WTC11 (cell line): ENCODE results near the gene C12orf75. TPM values are rescaled to one million over a fixed set of nuclear protein-coding genes. Genes with fewer than 3 reads are reported as not detected.

Experiments used
- ATAC-seq: fragments of 200-7000 bp; cut with Tn5 transposase; 2 replicates; pipeline ENCODE4 v1.10.0; 2021; ENCODE audit warnings: mild to moderate bottlenecking, moderate library complexity
- CTCF ChIA-PET: fragments of 300-600 bp; sonication (Branson Sonifier 250); formaldehyde crosslinking; loops from one replicate; lab custom pipeline; 2021; ENCODE audit warnings: antibody characterized with exemption; lab: Charles Lee
- POLR2A ChIA-PET: fragments of 350-600 bp; sonication (Branson Sonifier 250); formaldehyde crosslinking; loops from one replicate; lab custom pipeline; 2021; ENCODE audit warnings: antibody characterized with exemption; lab: Charles Lee
- DNase-seq: peaks from one replicate; pipeline ENCODE4 v3.0.0; 2021; ENCODE audit warnings: low spot score
- H3K27ac Mint-ChIP-seq: 2 replicates; pipeline ENCODE4 v1.8.0; 2021; ENCODE audit warnings: mixed read lengths
- H3K27me3 Mint-ChIP-seq: 2 replicates; pipeline ENCODE4 v1.8.0; 2021; ENCODE audit warnings: low read depth, mild to moderate bottlenecking, moderate library complexity, mixed read lengths
- H3K36me3 Mint-ChIP-seq: 2 replicates; pipeline ENCODE4 v1.8.0; 2021; ENCODE audit warnings: mixed read lengths
- H3K4me1 Mint-ChIP-seq: 2 replicates; pipeline ENCODE4 v1.8.0; 2022; ENCODE audit warnings: mixed read lengths
- H3K4me3 Mint-ChIP-seq: 2 replicates; pipeline ENCODE4 v1.8.0; 2021; ENCODE audit warnings: mild to moderate bottlenecking, moderate library complexity, mixed read lengths
- H3K9me3 Mint-ChIP-seq: 2 replicates; pipeline ENCODE4 v1.8.0; 2021; ENCODE audit warnings: mixed read lengths
- FOXJ3 ChIP-seq: sonication (generic); formaldehyde crosslinking; IDR thresholded peaks from 2 replicates; pipeline ENCODE4 v1.9.0; 2021; ENCODE audit warnings: missing genetic modification reagents, mild to moderate bottlenecking, borderline replicate concordance
- GRHL2 ChIP-seq: fragments of 250-450 bp; sonication (Bioruptor Pico); IDR thresholded peaks from 2 replicates; pipeline ENCODE4 v1.8.0; 2022; ENCODE audit warnings: mild to moderate bottlenecking, moderate library complexity; ENCODE audit not compliant: insufficient replicate concordance, severe bottlenecking
- GTF2I ChIP-seq: fragments of 250-450 bp; sonication (Bioruptor Pico); conservative IDR thresholded peaks from 2 replicates; pipeline ENCODE4 v1.4.0; 2021; ENCODE audit warnings: mild to moderate bottlenecking
- IRF2 ChIP-seq: sonication (generic); formaldehyde crosslinking; IDR thresholded peaks from 2 replicates; pipeline ENCODE4 v1.8.0; 2022; ENCODE audit warnings: low read depth, missing genetic modification reagents, borderline replicate concordance
- JAZF1 ChIP-seq: fragments of 250-450 bp; sonication (Bioruptor Pico); IDR thresholded peaks from 2 replicates; pipeline ENCODE4 v1.9.0; 2021; ENCODE audit warnings: moderate library complexity, mild to moderate bottlenecking, inconsistent platforms
- NR1H2 ChIP-seq: sonication (generic); formaldehyde crosslinking; IDR thresholded peaks from 2 replicates; pipeline ENCODE4 v1.9.0; 2021; ENCODE audit warnings: mild to moderate bottlenecking, moderate library complexity, missing genetic modification reagents
- NR2C2 ChIP-seq: sonication (generic); formaldehyde crosslinking; IDR thresholded peaks from 2 replicates; pipeline ENCODE4 v1.8.0; 2022; ENCODE audit warnings: mild to moderate bottlenecking, missing genetic modification reagents
- NR3C1 ChIP-seq: sonication (generic); formaldehyde crosslinking; conservative IDR thresholded peaks from 2 replicates; pipeline ENCODE4 v1.8.1; 2023; ENCODE audit warnings: low read depth, mild to moderate bottlenecking, missing genetic modification reagents
- PRDM15 ChIP-seq: sonication (generic); formaldehyde crosslinking; IDR thresholded peaks from 2 replicates; pipeline ENCODE4 v1.8.0; 2022; ENCODE audit warnings: missing genetic modification reagents
- PRRX2 ChIP-seq: fragments of 250-450 bp; sonication (Bioruptor Pico); IDR thresholded peaks from 2 replicates; pipeline ENCODE4 v1.8.0; 2021; ENCODE audit warnings: mild to moderate bottlenecking
- RORB ChIP-seq: fragments of 250-450 bp; sonication (Bioruptor Pico); IDR thresholded peaks from 2 replicates; pipeline ENCODE4 v1.9.0; 2021; ENCODE audit warnings: mild to moderate bottlenecking
- TEAD1 ChIP-seq: sonication (generic); formaldehyde crosslinking; IDR thresholded peaks from 2 replicates; pipeline ENCODE4 v1.8.0; 2022; ENCODE audit warnings: mild to moderate bottlenecking, missing genetic modification reagents
- TP53 ChIP-seq: sonication (generic); formaldehyde crosslinking; IDR thresholded peaks from 2 replicates; pipeline ENCODE4 v1.8.1; 2023; ENCODE audit warnings: mild to moderate bottlenecking, missing genetic modification reagents
- ZNF138 ChIP-seq: sonication (generic); formaldehyde crosslinking; conservative IDR thresholded peaks from 2 replicates; pipeline ENCODE4 v1.8.1; 2022; ENCODE audit warnings: mild to moderate bottlenecking, moderate library complexity, missing genetic modification reagents
- ZNF263 ChIP-seq: sonication (generic); formaldehyde crosslinking; IDR thresholded peaks from 2 replicates; pipeline ENCODE4 v1.8.1; 2022; ENCODE audit warnings: low read depth, mild to moderate bottlenecking, moderate library complexity, missing genetic modification reagents
- total RNA-seq: library from RNA; stranded (reverse); gene quantifications from 3 replicates; pipeline ENCODE4 v1.2.3, GENCODE V29; 2021
- TF ChIP-seq, protein P1 (sequence below): sonication (generic); formaldehyde crosslinking; IDR thresholded peaks from 2 replicates; pipeline ENCODE4 v1.8.0; 2022; ENCODE audit warnings: mild to moderate bottlenecking, missing genetic modification reagents
- TF ChIP-seq, protein P2 (sequence below): sonication (generic); formaldehyde crosslinking; IDR thresholded peaks from 2 replicates; pipeline ENCODE4 v1.8.0; 2023; ENCODE audit warnings: missing genetic modification reagents
- TF ChIP-seq, protein P3 (sequence below): sonication (generic); formaldehyde crosslinking; IDR thresholded peaks from 2 replicates; pipeline ENCODE4 v1.8.1; 2023; ENCODE audit warnings: mild to moderate bottlenecking, missing genetic modification reagents, moderate library complexity
- TF ChIP-seq, protein P4 (sequence below): sonication (generic); formaldehyde crosslinking; IDR thresholded peaks from 2 replicates; pipeline ENCODE4 v1.8.1; 2022; ENCODE audit warnings: mild to moderate bottlenecking, moderate library complexity, missing genetic modification reagents

The C12orf75 gene
- total RNA-seq, 1 experiment from 2014 or later = 25.5 TPM

DNA sequence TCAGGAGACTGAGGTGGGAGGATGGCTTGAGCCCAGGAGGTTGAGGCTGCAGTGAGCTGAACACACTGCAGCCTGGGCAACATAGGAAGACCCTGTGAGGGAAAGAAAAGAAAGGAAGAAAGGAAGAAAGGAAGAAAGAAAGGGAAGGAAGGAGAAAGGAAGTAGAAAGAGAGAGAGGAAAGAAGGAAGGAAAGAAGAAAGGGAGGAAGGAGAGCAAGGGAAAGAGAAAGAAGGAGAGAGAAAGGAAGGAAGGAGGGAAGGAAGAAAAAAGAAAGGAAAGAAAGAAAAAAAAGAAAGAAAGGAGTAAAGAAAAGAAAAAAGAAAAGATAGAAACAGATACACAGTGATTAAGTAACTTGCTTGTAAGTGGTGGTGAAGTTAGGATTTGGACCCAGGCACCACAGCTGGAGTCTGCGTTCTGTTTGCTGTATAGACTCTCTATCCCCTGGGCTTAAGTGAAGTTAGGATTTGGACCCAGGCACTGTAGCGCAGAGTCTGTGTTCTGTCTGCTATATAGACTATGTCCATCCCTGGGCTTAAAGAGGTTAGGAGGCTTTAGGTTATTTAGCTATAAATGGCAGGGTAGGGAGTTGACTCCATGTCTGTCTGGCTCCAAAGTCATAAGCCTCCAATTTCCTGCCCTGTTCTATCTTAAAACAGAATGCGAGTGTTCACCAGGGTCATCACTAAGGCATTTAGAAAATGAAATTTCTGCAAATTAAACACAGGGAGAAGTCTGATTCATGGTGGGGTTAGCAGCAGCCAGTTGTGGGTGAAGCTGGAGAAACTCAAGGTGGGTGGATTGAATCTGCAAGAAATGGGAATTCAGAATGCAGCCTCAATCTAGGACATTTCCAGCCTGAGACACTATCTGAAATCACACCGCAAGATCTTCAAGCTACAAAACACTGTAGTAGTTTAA lies 13.3 kb upstream of the C12orf75 start (continued):
- TF ChIP-seq TP53 (CRISPR knock-in tag) (no peak), TEAD1 (CRISPR knock-in tag) (no peak), PRRX2 (no peak)

DNA sequence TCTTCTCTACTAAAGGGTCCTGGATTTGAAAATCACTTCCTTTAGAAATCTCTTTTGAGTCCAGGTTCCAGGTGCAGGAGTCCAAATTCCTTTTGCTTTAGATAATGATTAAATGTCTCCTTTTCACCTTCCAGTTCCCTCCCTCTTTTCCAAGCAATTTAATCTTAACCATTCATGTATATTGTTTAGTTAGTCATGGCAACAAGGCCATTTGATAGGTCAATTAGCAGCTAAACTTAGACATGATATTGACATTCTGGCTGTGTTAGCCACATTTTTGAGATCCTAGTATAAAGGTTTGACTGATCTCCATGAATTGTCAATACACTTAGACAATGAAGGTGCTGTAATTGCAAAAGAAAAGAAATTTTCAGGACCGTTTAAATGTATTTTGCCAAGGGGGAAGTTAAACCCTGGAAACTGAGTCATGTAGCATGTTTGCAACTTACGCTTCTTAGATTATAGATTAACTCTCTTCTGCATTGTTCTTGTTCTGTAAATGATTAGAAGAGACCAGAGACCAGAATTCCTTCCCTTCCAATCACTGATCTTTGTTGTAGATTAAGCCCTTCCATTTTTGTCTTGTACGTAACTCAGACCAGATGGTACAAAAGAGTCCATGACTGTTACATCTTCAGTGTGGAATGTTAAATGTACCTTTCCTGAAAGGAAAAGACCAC lies 12.4 kb upstream of the C12orf75 start:
- Mint-ChIP-seq H3K36me3 (peaks cover 25% of the 10 kb centered on the region), H3K4me3 (no peak overlapping the region), H3K27ac (no peak overlapping the region), H3K27me3 (peaks cover 31% of the 10 kb centered on the region), H3K9me3 (peaks cover 27% of the 10 kb centered on the region), H3K4me1 (no peaks in the 10 kb centered on the region)
- ChIA-PET POLR2A (no interaction called here), CTCF (no interaction called here)
- no peak for DNase-seq
- no peak for ATAC-seq
- TF ChIP-seq, protein P1, sequence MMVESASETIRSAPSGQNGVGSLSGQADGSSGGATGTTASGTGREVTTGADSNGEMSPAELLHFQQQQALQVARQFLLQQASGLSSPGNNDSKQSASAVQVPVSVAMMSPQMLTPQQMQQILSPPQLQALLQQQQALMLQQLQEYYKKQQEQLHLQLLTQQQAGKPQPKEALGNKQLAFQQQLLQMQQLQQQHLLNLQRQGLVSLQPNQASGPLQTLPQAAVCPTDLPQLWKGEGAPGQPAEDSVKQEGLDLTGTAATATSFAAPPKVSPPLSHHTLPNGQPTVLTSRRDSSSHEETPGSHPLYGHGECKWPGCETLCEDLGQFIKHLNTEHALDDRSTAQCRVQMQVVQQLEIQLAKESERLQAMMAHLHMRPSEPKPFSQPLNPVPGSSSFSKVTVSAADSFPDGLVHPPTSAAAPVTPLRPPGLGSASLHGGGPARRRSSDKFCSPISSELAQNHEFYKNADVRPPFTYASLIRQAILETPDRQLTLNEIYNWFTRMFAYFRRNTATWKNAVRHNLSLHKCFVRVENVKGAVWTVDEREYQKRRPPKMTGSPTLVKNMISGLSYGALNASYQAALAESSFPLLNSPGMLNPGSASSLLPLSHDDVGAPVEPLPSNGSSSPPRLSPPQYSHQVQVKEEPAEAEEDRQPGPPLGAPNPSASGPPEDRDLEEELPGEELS (CRISPR knock-in tag) = no peak
- TF ChIP-seq ZNF138 (CRISPR knock-in tag) (no peak), ZNF263 (CRISPR knock-in tag) (no peak)
- TF ChIP-seq, protein P2, sequence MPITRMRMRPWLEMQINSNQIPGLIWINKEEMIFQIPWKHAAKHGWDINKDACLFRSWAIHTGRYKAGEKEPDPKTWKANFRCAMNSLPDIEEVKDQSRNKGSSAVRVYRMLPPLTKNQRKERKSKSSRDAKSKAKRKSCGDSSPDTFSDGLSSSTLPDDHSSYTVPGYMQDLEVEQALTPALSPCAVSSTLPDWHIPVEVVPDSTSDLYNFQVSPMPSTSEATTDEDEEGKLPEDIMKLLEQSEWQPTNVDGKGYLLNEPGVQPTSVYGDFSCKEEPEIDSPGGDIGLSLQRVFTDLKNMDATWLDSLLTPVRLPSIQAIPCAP (CRISPR knock-in tag) = no peak
- TF ChIP-seq, protein P3, sequence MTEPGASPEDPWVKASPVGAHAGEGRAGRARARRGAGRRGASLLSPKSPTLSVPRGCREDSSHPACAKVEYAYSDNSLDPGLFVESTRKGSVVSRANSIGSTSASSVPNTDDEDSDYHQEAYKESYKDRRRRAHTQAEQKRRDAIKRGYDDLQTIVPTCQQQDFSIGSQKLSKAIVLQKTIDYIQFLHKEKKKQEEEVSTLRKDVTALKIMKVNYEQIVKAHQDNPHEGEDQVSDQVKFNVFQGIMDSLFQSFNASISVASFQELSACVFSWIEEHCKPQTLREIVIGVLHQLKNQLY (CRISPR knock-in tag) = no peak

GRCh38 chr12:105318651-105319483 lies 11.6 kb upstream of the C12orf75 start:
- H3K27me3 Mint-ChIP-seq = peaks cover 26% of the 10 kb centered on the region
- ATAC-seq (no peak), DNase-seq (no peak)
- CTCF ChIA-PET = interaction anchor here (1.0 kb wide), 1 partner anchor 64 kb away, joined by 3 read pairs; no protein-coding TSS in a partner anchor
- peaks cover 18% of the 10 kb centered on the region for H3K36me3 Mint-ChIP-seq
- no peak overlapping the region for H3K4me3 Mint-ChIP-seq
- no peak overlapping the region for H3K27ac Mint-ChIP-seq
- no peaks in the 10 kb centered on the region for H3K4me1 Mint-ChIP-seq
- POLR2A ChIA-PET = no interaction called here
- peaks cover 19% of the 10 kb centered on the region for H3K9me3 Mint-ChIP-seq
- TF ChIP-seq, protein P4, sequence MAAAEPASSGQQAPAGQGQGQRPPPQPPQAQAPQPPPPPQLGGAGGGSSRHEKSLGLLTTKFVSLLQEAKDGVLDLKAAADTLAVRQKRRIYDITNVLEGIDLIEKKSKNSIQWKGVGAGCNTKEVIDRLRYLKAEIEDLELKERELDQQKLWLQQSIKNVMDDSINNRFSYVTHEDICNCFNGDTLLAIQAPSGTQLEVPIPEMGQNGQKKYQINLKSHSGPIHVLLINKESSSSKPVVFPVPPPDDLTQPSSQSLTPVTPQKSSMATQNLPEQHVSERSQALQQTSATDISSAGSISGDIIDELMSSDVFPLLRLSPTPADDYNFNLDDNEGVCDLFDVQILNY (CRISPR knock-in tag) = no peak
- no peak for TF ChIP-seq JAZF1
- TF ChIP-seq IRF2 (CRISPR knock-in tag) = no peak
- no peak for TF ChIP-seq NR2C2 (CRISPR knock-in tag)
- no peak for TF ChIP-seq TEAD1 (CRISPR knock-in tag)
- TF ChIP-seq, protein P2 (CRISPR knock-in tag) = no peak
- TF ChIP-seq ZNF138 (CRISPR knock-in tag) = no peak
- TF ChIP-seq FOXJ3 (CRISPR knock-in tag) = no peak
- TF ChIP-seq NR1H2 (CRISPR knock-in tag) = no peak
- no peak for TF ChIP-seq PRDM15 (CRISPR knock-in tag)
- TF ChIP-seq GTF2I = no peak
- no peak for TF ChIP-seq GRHL2
- TF ChIP-seq NR3C1 = no peak
- no peak for TF ChIP-seq RORB (CRISPR knock-in tag)
